Measurements from ENCODE around the gene WDR64. TPM values are rescaled to one million over a fixed set of nuclear protein-coding genes. Genes with fewer than 3 reads are reported as not detected.

WDR64 gene
- total and polyA plus RNA-seq, 2 donors (not counting 3 experiments of a cell fraction or from before 2014, with no cell fraction given) = not detected

DNA sequence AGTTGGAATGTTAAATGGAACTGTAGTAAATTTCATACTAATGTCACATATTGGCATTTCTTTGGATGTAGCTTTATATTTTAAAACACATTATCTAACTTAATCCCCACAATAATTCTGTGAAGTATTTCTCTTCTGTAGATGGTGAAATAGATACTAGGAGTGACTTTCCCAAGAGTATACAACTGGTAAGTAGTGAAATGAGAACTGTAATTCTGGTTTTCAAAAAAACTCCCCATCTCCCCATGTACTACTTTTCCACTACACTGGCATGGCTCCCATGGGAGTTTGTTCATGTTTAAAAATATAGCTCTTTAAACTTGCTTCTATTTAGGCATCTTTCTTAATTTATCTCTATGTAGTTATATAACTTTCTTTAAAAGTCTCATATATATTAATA is 22.1 kb upstream of the WDR64 start:
- dilution Hi-C loops (cut with MboI; ENCODE audit: extremely low pct_ligation_motif_present, low sequenced_read_pairs) = no loop called here
- intact Hi-C loops (cut with micrococcal nuclease) = loop anchor here (2.0 to 10.0 kb wide), 2 partner anchors 275 to 739 kb away; partner anchors contain the start of gene RGS7
- Histone ChIP-seq H3K27ac (ENCODE audit: insufficient read depth, low read depth, low read length) (no peak overlapping the region), H3K9me3 (replicated peaks; ENCODE audit: control insufficient read depth, insufficient read depth, low read length) (no peaks in the 10 kb centered on the region), H3K4me1 (ENCODE audit: control insufficient read depth, extremely low read depth, insufficient read depth, low read length) (no peaks in the 10 kb centered on the region), H2AFZ (ENCODE audit: low read depth, low read length) (no peak overlapping the region), H3K4me2 (ENCODE audit: insufficient read depth, low read length) (no peak overlapping the region), H3K9me1 (replicated peaks; ENCODE audit: control insufficient read depth, extremely low read depth, insufficient read depth, low read length) (no peaks in the 10 kb centered on the region), H4K20me1 (replicated peaks; ENCODE audit: control insufficient read depth, extremely low read depth, insufficient read depth, low read length) (peaks cover 4% of the 10 kb centered on the region), H3K79me2 (ENCODE audit: control insufficient read depth, insufficient read depth, low read length) (peaks cover 17% of the 10 kb centered on the region), H3K4me3 (replicated peaks in 1 of 3; ENCODE audit: insufficient read depth in 1 of 3, low read depth in 1 of 3, low read length in 3 of 3) (no peak overlapping the region), H3K9ac (replicated peaks; ENCODE audit: extremely low read depth, insufficient read depth, low read length) (no peak overlapping the region), H3K27me3 (ENCODE audit: control insufficient read depth in 2 of 2, insufficient read depth in 2 of 2, low read length in 2 of 2) (no peaks in the 10 kb centered on the region), H3K36me3 (ENCODE audit: control insufficient read depth in 2 of 2, extremely low read depth in 1 of 2, insufficient read depth in 2 of 2, low read length in 2 of 2) (peaks cover 0 to 5% of the 10 kb centered on the region in 2 experiments)
- ChIA-PET POLR2A (no interaction called here), CTCF (interaction anchor here (1.2 to 2.1 kb wide), 2 partner anchors 19 to 742 kb away, joined by 3 to 18 read pairs; no protein-coding TSS in a partner anchor)
- TF ChIP-seq POLR2AphosphoS5 (IDR thresholded peaks at IDR 0.05; ENCODE audit: insufficient read depth, low read depth, low read length) = no peak
- TF ChIP-seq MYC (IDR thresholded peaks at IDR 0.05; ENCODE audit: low read depth, low read length) = no peak
- TF ChIP-seq FOS (IDR thresholded peaks at IDR 0.05; ENCODE audit: borderline replicate concordance, insufficient read depth, low read length) = no peak
- TF ChIP-seq GATA2 (IDR thresholded peaks at IDR 0.05; ENCODE audit: insufficient read depth, insufficient read length, low read depth, low read length) = no peak
- TF ChIP-seq EZH2 (IDR thresholded peaks at IDR 0.05; ENCODE audit: borderline replicate concordance, low read depth, low read length, severe bottlenecking) = no peak
- TF ChIP-seq, protein P1, sequence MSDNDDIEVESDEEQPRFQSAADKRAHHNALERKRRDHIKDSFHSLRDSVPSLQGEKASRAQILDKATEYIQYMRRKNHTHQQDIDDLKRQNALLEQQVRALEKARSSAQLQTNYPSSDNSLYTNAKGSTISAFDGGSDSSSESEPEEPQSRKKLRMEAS (IDR thresholded peaks at IDR 0.05; ENCODE audit: insufficient read depth, insufficient read length) = no peak
- no peak for TF ChIP-seq POLR2A (IDR thresholded peaks at IDR 0.05; ENCODE audit: low read depth, low read length)
- TF ChIP-seq, protein P2, sequence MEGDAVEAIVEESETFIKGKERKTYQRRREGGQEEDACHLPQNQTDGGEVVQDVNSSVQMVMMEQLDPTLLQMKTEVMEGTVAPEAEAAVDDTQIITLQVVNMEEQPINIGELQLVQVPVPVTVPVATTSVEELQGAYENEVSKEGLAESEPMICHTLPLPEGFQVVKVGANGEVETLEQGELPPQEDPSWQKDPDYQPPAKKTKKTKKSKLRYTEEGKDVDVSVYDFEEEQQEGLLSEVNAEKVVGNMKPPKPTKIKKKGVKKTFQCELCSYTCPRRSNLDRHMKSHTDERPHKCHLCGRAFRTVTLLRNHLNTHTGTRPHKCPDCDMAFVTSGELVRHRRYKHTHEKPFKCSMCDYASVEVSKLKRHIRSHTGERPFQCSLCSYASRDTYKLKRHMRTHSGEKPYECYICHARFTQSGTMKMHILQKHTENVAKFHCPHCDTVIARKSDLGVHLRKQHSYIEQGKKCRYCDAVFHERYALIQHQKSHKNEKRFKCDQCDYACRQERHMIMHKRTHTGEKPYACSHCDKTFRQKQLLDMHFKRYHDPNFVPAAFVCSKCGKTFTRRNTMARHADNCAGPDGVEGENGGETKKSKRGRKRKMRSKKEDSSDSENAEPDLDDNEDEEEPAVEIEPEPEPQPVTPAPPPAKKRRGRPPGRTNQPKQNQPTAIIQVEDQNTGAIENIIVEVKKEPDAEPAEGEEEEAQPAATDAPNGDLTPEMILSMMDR (IDR thresholded peaks at IDR 0.05; ENCODE audit: extremely low read depth in 1 of 2, insufficient read depth in 1 of 2, low read depth in 1 of 2, low read length in 2 of 2) = no peak
- TF ChIP-seq JUN (IDR thresholded peaks at IDR 0.05; ENCODE audit: borderline replicate concordance, insufficient read depth, insufficient read length, low read depth) = no peak
- no peak for DNase-seq (ENCODE audit: low read depth, low spot score)
- no peak for FAIRE-seq
- BruUV-seq (replicated peaks) = no TSS peak

All from endothelial cell of umbilical vein (primary cell).